ENCODE results near the gene CDKN1C. TPM values are rescaled to one million over a fixed set of nuclear protein-coding genes. Genes with fewer than 3 reads are reported as not detected.
A peak's percentile ranks its signal among the peaks of the same experiment; 100 is the strongest.

The CDKN1C gene
- total and polyA plus RNA-seq, 9 donors = 72.3 to 363 (median 211) TPM

- Histone ChIP-seq H3K4me3 (no peak overlapping the region), H3K27me3 (no peaks in the 10 kb centered on the region), H3K9me3 (no peaks in the 10 kb centered on the region), H3K36me3 (no peaks in the 10 kb centered on the region), H3K4me1 (ENCODE audit: insufficient read depth) (peaks cover 15% of the 10 kb centered on the region), H3K27ac (peak overlapping the region; percentile 95 to 96)
- intact Hi-C loops (cut with DNase I) = loop anchor here in 3 of 4 donors (1.0 to 10.0 kb wide), 3 partner anchors 203 to 355 kb away; no protein-coding TSS in a partner anchor
- TF ChIP-seq CTCF (IDR thresholded peaks at IDR 0.05) (no peak), EP300 (IDR thresholded peaks at IDR 0.05) (no peak), POLR2A (IDR thresholded peaks at IDR 0.05) (no peak)
- DNase-seq = peak in 2 of 5 donors; percentile 29 to 46
- WGBS, 3 donors = 81 to 83% (median 83%) methylated on average over 11 of the region's 11 CpGs
Measured at GRCh38 chr11:2887515-2888195, 2.1 kb upstream of the CDKN1C start.

- H3K9me3 ChIP-seq = no peaks in the 10 kb centered on the region
- no peak overlapping the region for H3K4me3 ChIP-seq
- H3K27ac ChIP-seq = peak overlapping the region; percentile 95 to 96
- intact Hi-C loops (cut with DNase I) = loop anchor here in 1 of 4 donors (10.0 kb wide), 1 partner anchor 202 kb away; no protein-coding TSS in a partner anchor
- no peaks in the 10 kb centered on the region for H3K27me3 ChIP-seq
- WGBS, 3 donors = 87 to 94% (median 89%) methylated on average over 5 of the region's 5 CpGs
- H3K36me3 ChIP-seq = no peaks in the 10 kb centered on the region
- peak in 1 of 5 donors; percentile 39 for DNase-seq
- no peak for TF ChIP-seq CTCF (IDR thresholded peaks at IDR 0.05)
- TF ChIP-seq POLR2A (IDR thresholded peaks at IDR 0.05) = no peak
- no peak for TF ChIP-seq EP300 (IDR thresholded peaks at IDR 0.05)
- H3K4me1 ChIP-seq (ENCODE audit: insufficient read depth) = peaks cover 15% of the 10 kb centered on the region
Measured at GRCh38 chr11:2886936-2887335, 1.4 kb upstream of the CDKN1C start.

GRCh38 chr11:2886191-2886894 lies 768 bp upstream of the CDKN1C start:
- H3K9me3 ChIP-seq = no peaks in the 10 kb centered on the region
- intact Hi-C loops (cut with DNase I) = loop anchor here in 1 of 4 donors (10.0 kb wide), 1 partner anchor 202 kb away; no protein-coding TSS in a partner anchor
- peak; percentile 75 to 86 (median 83) for DNase-seq
- peak overlapping the region; percentile 95 to 96 for H3K27ac ChIP-seq
- H3K4me1 ChIP-seq (ENCODE audit: insufficient read depth) = peaks cover 9% of the 10 kb centered on the region
- 11 to 23% (median 22%) methylated on average over 19 to 49 of the region's 49 CpGs for WGBS, 3 donors
- peak; percentile 16 for TF ChIP-seq POLR2A (IDR thresholded peaks at IDR 0.05)
- TF ChIP-seq EP300 (IDR thresholded peaks at IDR 0.05) = no peak
- TF ChIP-seq CTCF (IDR thresholded peaks at IDR 0.05) = peak in 2 of 3 donors; percentile 27 to 40
- H3K27me3 ChIP-seq = no peaks in the 10 kb centered on the region
- peak overlapping the region; percentile 39 for H3K4me3 ChIP-seq
- no peaks in the 10 kb centered on the region for H3K36me3 ChIP-seq

- H3K4me1 ChIP-seq (ENCODE audit: insufficient read depth) = peaks cover 5% of the 10 kb centered on the region
- 1% methylated on average over 72 to 80 of the region's 80 CpGs for WGBS, 3 donors
- H3K27me3 ChIP-seq = no peaks in the 10 kb centered on the region
- H3K27ac ChIP-seq = peak overlapping the region; percentile 72
- H3K9me3 ChIP-seq = no peaks in the 10 kb centered on the region
- peak; percentile 53 to 77 (median 71) for DNase-seq
- no peak for TF ChIP-seq EP300 (IDR thresholded peaks at IDR 0.05)
- TF ChIP-seq POLR2A (IDR thresholded peaks at IDR 0.05) = no peak
- peak in 1 of 3 donors; percentile 32 for TF ChIP-seq CTCF (IDR thresholded peaks at IDR 0.05)
- no peaks in the 10 kb centered on the region for H3K36me3 ChIP-seq
- intact Hi-C loops (cut with DNase I) = loop anchor here in 2 of 4 donors (2.0 to 10.0 kb wide), 3 partner anchors 58 to 200 kb away; partner anchors contain the start of gene KCNQ1OT1 (in 1 of the 2)
- H3K4me3 ChIP-seq = peak overlapping the region; percentile 75
Measured at GRCh38 chr11:2885017-2885677, 428 bp downstream of the CDKN1C start.
